Pancreas (tissue), 10 donors: ENCODE data around the gene MID1. TPM values are rescaled to one million over a fixed set of nuclear protein-coding genes. Genes with fewer than 3 reads are reported as not detected.
A peak's percentile ranks its signal among the peaks of the same experiment; 100 is the strongest.

Experiments
- ATAC-seq, 4 donors: fragments of 200-7000 bp; cut with Tn5 transposase; one replicate each; pipeline versions ENCODE4 v1.8.0 to v1.9.1; 2020; ENCODE audit warnings: mild to moderate bottlenecking in 4 of 4, moderate library complexity in 4 of 4
- DNase-seq, 6 donors: peaks; one replicate each; pipeline ENCODE4 v3.0.0-alpha.2; 2020
- FAIRE-seq: peaks from 2 replicates; lab custom pipeline; 2012; peaks lifted over from hg19 to GRCh38; lab: Jason Lieb, UNC
- H3K27ac ChIP-seq, 4 donors: fragments of 200-600 bp; sonication (generic); 1 replicate in 3 of 4; 2 replicates in 1 of 4; pipeline versions ENCODE4 v1.5.0 to v1.8.0; 2020
- H3K27me3 ChIP-seq, 4 donors: fragments of 200-600 bp; one replicate each; pipeline ENCODE4 v1.8.0; 2021
- H3K36me3 ChIP-seq, 3 donors: fragments of 200-600 bp; sonication (generic) in 1 of 3; one replicate each; pipeline versions ENCODE4 v1.5.0 to v1.8.0; 2020 to 2021
- H3K4me1 ChIP-seq, 3 donors: fragments of 200-600 bp; one replicate each; pipeline ENCODE4 v1.8.0; 2021
- H3K4me3 ChIP-seq, 4 donors: fragments of 200-600 bp; sonication (generic) in 2 of 4; one replicate each; pipeline versions ENCODE4 v1.5.0 to v1.8.0; 2020 to 2021
- H3K9me3 ChIP-seq, 4 donors: fragments of 200-600 bp; one replicate each; pipeline ENCODE4 v1.8.0; 2021
- CTCF ChIP-seq, 4 donors: fragments of 200-600 bp; sonication (generic) in 3 of 4; IDR thresholded peaks; one replicate each; pipeline versions ENCODE4 v1.5.0 to v1.8.0; 2021; ENCODE audit warnings: antibody characterized with exemption in 4 of 4
- WGBS, 2 donors: extraction: QIAGEN DNeasy Blood & Tissue Kit; methylation state at CpG; one replicate each; pipeline ENCODE4 v1.1.7; 2013; 5-methylcytosine and 5-hydroxymethylcytosine counted together
- intact Hi-C, 3 donors: fragments of 100-400 bp; cut with DNase I; formaldehyde crosslinking; loops; one replicate each; pipeline versions ENCODE4 v1.11.1 to v1.14.2; 2022
- polyA plus RNA-seq, 2 donors: library from polyadenylated mRNA; stranded (reverse); fragments of 200-250 nt; gene quantifications; one replicate each; pipeline ENCODE4 v1.2.3, GENCODE V29; 2013
- total RNA-seq, 6 donors: library from RNA; stranded (reverse); fragmentation: NEBNext Ultra II Directional in 4 of 6; extraction: Animal tissue kit (Norgen Biotek cat#: 25700) in 4 of 6; gene quantifications; one replicate each; pipeline versions ENCODE4 v1.2.1 to v1.2.4, GENCODE V29; 2021 to 2023
- donor health status: healthy with polysubstance abuse.
- donor health status: DM: no; HTN: no; CAD: no; lungs with moderate emphysema.
- donor health status: DM: no; HTN: no; CAD: no.
- donor health status: control.
- donor health status: control.
- donor health status: Bipolar disorder and iron deficiency.
- donor health status: DM: yes; HTN: yes; CAD: no.
- donor health status: DM: no; HTN: no; CAD: no.
- donor health status: DM: no; HTN: no; CAD: no.
- donor health status: DM: yes; HTN: yes; CAD: no.

MID1 gene
- total and polyA plus RNA-seq, 8 donors = 3.3 to 19.2 (median 5.1) TPM

GRCh38 chrX:10569946-10570345 lies 50.4 kb downstream of the MID1 start:
- no peak for DNase-seq
- no peaks in the 10 kb centered on the region for H3K4me1 ChIP-seq
- intact Hi-C loops = no loop called here
- WGBS, 2 donors = 63 to 83% methylated on average over 4 of the region's 4 CpGs
- peaks cover 0 to under 1% (median 0%) of the 10 kb centered on the region in 4 donors for H3K27me3 ChIP-seq
- H3K27ac ChIP-seq = no peak overlapping the region
- H3K36me3 ChIP-seq = no peaks in the 10 kb centered on the region
- no peak for FAIRE-seq
- no peak overlapping the region for H3K4me3 ChIP-seq
- no peaks in the 10 kb centered on the region for H3K9me3 ChIP-seq
- no peak for ATAC-seq
- TF ChIP-seq CTCF (IDR thresholded peaks at IDR 0.05) = no peak

GRCh38 chrX:10568428-10568827 lies 52.0 kb downstream of the MID1 start:
- no peak for TF ChIP-seq CTCF (IDR thresholded peaks at IDR 0.05)
- DNase-seq (no peak), FAIRE-seq (no peak), ATAC-seq (no peak)
- no peaks in the 10 kb centered on the region for H3K36me3 ChIP-seq
- H3K4me1 ChIP-seq = no peaks in the 10 kb centered on the region
- no peak overlapping the region for H3K27ac ChIP-seq
- WGBS, 2 donors = 41 to 76% methylated on average over 3 of the region's 3 CpGs
- H3K4me3 ChIP-seq = no peak overlapping the region
- intact Hi-C loops = no loop called here
- H3K9me3 ChIP-seq = no peaks in the 10 kb centered on the region
- H3K27me3 ChIP-seq = no peaks in the 10 kb centered on the region

GRCh38 chrX:10567136-10567535 lies 53.2 kb downstream of the MID1 start:
- no peaks in the 10 kb centered on the region for H3K4me1 ChIP-seq
- 80 to 92% methylated on average over 20 of the region's 20 CpGs for WGBS, 2 donors
- peak overlapping the region in 1 of 4 donors; percentile 8 for H3K27ac ChIP-seq
- TF ChIP-seq CTCF (IDR thresholded peaks at IDR 0.05) = no peak
- no peaks in the 10 kb centered on the region for H3K27me3 ChIP-seq
- no peaks in the 10 kb centered on the region for H3K9me3 ChIP-seq
- intact Hi-C loops = no loop called here
- DNase-seq (no peak), ATAC-seq (no peak), FAIRE-seq (no peak)
- no peaks in the 10 kb centered on the region for H3K36me3 ChIP-seq
- H3K4me3 ChIP-seq = no peak overlapping the region

GRCh38 chrX:10566716-10567097 lies 53.7 kb downstream of the MID1 start:
- WGBS, 2 donors = 30 to 55% methylated on average over 11 of the region's 11 CpGs
- DNase-seq (peak in 1 of 6 donors; percentile 25), ATAC-seq (peak; percentile 68 to 78 (median 74)), FAIRE-seq (no peak)
- peak overlapping the region in 1 of 4 donors; percentile 14 for H3K27ac ChIP-seq
- H3K27me3 ChIP-seq = no peaks in the 10 kb centered on the region
- no peak overlapping the region for H3K4me3 ChIP-seq
- H3K36me3 ChIP-seq = no peaks in the 10 kb centered on the region
- no peak for TF ChIP-seq CTCF (IDR thresholded peaks at IDR 0.05)
- no peaks in the 10 kb centered on the region for H3K4me1 ChIP-seq
- H3K9me3 ChIP-seq = no peaks in the 10 kb centered on the region
- intact Hi-C loops = no loop called here

GRCh38 chrX:10564484-10564883 lies 55.9 kb downstream of the MID1 start:
- WGBS, 2 donors = 69 to 70% methylated on average over 3 of the region's 3 CpGs
- Histone ChIP-seq H3K27me3 (no peaks in the 10 kb centered on the region), H3K9me3 (no peaks in the 10 kb centered on the region), H3K27ac (no peak overlapping the region), H3K4me1 (no peaks in the 10 kb centered on the region), H3K4me3 (no peak overlapping the region), H3K36me3 (no peaks in the 10 kb centered on the region)
- ATAC-seq (no peak), DNase-seq (no peak), FAIRE-seq (peak; percentile 80)
- TF ChIP-seq CTCF (IDR thresholded peaks at IDR 0.05) = no peak
- intact Hi-C loops = no loop called here
